Ishikawa (cell line): ENCODE results near the gene LRRC36.

Experiments used
- CEBPB ChIP-seq: IDR thresholded peaks from 2 replicates; pipeline ENCODE4 v1.6.1; 2012
- CREB1 ChIP-seq: IDR thresholded peaks from 2 replicates; pipeline ENCODE4 v1.6.1; 2012; ENCODE audit warnings: low read depth
- EGR1 ChIP-seq: IDR thresholded peaks from 2 replicates; pipeline ENCODE4 v1.6.1; 2012
- EP300 ChIP-seq: IDR thresholded peaks from 2 replicates; pipeline ENCODE4 v1.6.1; 2012; ENCODE audit warnings: borderline replicate concordance
- FOXM1 ChIP-seq: IDR thresholded peaks from 2 replicates; pipeline ENCODE4 v1.6.1; 2012; ENCODE audit warnings: low read depth, borderline replicate concordance
- MAX ChIP-seq: IDR thresholded peaks from 2 replicates; pipeline ENCODE4 v1.6.1; 2012
- NFIC ChIP-seq: IDR thresholded peaks from 2 replicates; pipeline ENCODE4 v1.6.1; 2012
- RAD21 ChIP-seq: IDR thresholded peaks from 2 replicates; pipeline ENCODE4 v1.6.1; 2012; ENCODE audit warnings: low read depth
- TAF1 ChIP-seq: IDR thresholded peaks from 2 replicates; pipeline ENCODE4 v1.6.1; 2012; ENCODE audit warnings: low read depth, mild to moderate bottlenecking
- TCF12 ChIP-seq: IDR thresholded peaks from 2 replicates; pipeline ENCODE4 v1.6.1; 2012; ENCODE audit warnings: low read depth
- TEAD4 ChIP-seq: IDR thresholded peaks from 2 replicates; pipeline ENCODE4 v1.6.1; 2012
- USF1 ChIP-seq: IDR thresholded peaks from 2 replicates; pipeline ENCODE4 v1.6.1; 2012
- YY1 ChIP-seq: IDR thresholded peaks from 2 replicates; pipeline ENCODE4 v1.6.1; 2012; ENCODE audit warnings: low read depth
- ZBTB7A ChIP-seq: IDR thresholded peaks from 2 replicates; pipeline ENCODE4 v1.6.1; 2012; ENCODE audit warnings: low read depth
- TF ChIP-seq, protein P1 (sequence below): IDR thresholded peaks from 2 replicates; pipeline ENCODE4 v1.6.1; 2012; ENCODE audit warnings: low read depth, mild to moderate bottlenecking

Gene LRRC36

DNA sequence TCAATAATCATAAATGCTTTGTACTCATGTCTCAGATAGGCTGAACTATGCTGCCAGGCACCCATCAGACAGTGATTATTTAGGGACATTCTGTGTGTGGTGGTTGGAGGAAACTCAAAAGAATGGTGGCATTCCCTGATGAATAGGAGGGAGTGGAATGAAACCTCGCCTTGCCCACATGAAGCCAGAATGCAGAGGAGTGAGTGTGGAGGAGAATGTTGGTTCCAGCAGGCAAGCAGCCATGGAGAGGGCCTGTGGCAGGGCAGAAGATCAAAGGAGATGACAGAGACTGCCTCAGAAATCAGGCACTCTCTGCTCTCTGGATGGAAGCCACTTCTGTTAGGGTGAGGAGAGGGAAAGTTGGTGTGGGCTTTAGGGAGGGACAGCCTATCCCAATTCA lies 22.6 kb upstream of the LRRC36 start:
- TF ChIP-seq MAX, result no peak
- TF ChIP-seq TEAD4, result no peak
- TF ChIP-seq ZBTB7A, result no peak
- no peak for TF ChIP-seq TCF12
- no peak for TF ChIP-seq USF1
- no peak for TF ChIP-seq EP300
- no peak for TF ChIP-seq RAD21
- TF ChIP-seq, protein P1, sequence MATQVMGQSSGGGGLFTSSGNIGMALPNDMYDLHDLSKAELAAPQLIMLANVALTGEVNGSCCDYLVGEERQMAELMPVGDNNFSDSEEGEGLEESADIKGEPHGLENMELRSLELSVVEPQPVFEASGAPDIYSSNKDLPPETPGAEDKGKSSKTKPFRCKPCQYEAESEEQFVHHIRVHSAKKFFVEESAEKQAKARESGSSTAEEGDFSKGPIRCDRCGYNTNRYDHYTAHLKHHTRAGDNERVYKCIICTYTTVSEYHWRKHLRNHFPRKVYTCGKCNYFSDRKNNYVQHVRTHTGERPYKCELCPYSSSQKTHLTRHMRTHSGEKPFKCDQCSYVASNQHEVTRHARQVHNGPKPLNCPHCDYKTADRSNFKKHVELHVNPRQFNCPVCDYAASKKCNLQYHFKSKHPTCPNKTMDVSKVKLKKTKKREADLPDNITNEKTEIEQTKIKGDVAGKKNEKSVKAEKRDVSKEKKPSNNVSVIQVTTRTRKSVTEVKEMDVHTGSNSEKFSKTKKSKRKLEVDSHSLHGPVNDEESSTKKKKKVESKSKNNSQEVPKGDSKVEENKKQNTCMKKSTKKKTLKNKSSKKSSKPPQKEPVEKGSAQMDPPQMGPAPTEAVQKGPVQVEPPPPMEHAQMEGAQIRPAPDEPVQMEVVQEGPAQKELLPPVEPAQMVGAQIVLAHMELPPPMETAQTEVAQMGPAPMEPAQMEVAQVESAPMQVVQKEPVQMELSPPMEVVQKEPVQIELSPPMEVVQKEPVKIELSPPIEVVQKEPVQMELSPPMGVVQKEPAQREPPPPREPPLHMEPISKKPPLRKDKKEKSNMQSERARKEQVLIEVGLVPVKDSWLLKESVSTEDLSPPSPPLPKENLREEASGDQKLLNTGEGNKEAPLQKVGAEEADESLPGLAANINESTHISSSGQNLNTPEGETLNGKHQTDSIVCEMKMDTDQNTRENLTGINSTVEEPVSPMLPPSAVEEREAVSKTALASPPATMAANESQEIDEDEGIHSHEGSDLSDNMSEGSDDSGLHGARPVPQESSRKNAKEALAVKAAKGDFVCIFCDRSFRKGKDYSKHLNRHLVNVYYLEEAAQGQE, result no peak
- no peak for TF ChIP-seq TAF1
- no peak for TF ChIP-seq NFIC
- no peak for TF ChIP-seq EGR1

GRCh38 chr16:67305216-67306071 lies 21.2 kb upstream of the LRRC36 start:
- no peak for TF ChIP-seq EP300
- no peak for TF ChIP-seq EGR1
- no peak for TF ChIP-seq NFIC
- TF ChIP-seq CREB1, result no peak

DNA sequence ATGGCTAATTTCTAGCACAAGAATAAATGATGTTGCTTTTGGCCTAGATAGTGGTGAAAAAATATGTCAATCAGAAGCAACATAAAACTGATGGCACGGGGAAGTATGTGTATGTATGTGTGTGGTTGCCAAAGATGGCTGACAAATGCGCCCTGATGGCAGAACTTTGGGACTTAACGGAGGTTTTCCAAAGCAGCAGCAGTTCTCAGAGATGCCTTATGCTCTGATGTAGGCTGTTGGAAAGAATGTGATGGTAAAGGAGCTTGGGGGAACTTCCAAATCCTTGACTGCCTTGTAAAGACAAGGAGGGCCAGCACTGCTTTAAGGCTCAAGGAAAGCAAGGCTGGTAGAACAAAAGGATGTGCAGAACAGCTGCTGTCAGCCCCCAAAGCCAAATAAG lies 16.1 kb upstream of the LRRC36 start:
- no peak for TF ChIP-seq YY1
- TF ChIP-seq CEBPB, result no peak
- no peak for TF ChIP-seq RAD21
- TF ChIP-seq, protein P1, result no peak
- no peak for TF ChIP-seq TAF1
- TF ChIP-seq ZBTB7A, result no peak
- no peak for TF ChIP-seq TEAD4
- TF ChIP-seq EGR1, result no peak
- no peak for TF ChIP-seq FOXM1
- no peak for TF ChIP-seq NFIC

DNA sequence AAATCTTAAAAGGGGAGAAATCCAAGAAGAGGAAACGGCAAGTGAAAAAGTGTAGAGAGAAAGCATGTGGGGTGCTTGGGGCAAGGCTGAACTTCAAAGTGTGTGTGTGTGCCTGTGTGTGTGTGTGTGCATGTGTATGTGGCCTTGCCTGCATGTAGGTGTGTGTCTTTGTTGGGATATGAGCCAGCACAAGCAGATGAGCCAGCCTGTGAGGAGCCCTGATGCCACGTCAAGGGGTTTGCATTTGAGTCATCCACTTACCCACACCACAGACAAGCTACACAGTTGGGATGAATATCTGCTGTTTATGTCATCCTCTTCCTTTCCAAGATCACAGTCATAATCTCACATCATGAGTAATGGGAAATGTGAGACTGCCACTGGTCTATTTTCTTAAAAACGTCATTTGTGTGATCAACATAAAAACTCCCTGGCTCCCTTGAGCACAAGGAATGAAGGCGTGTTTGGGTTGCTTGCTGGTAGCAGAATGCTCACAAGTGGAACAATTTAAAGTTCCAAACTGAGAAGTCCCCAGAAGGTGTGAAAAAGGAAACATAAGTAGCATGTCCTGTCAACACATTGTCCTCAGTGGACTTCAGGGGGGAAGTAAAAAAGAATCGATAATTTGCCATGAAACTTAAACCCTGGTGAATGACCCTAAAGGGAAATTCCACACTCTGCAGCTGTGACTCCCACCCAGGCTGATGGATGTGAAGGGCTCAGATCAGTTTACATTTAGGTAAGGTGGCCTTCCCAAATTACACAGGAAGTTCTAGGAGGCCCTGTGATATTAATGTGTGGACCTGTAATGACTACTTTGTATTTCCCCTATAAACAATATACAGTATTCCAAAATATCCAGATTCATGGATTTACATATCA lies 14.8 kb upstream of the LRRC36 start:
- TF ChIP-seq YY1, result no peak
- peak; percentile 16; the same call in 1 of the 2 replicates for TF ChIP-seq TEAD4
- 0 out of 2 replicates have a peak, but pooled peaks have one; percentile 20 for TF ChIP-seq TCF12
- TF ChIP-seq NFIC, result peak; percentile 23; the same call in 1 of the 2 replicates
- TF ChIP-seq CREB1, result peak; percentile 56
- TF ChIP-seq FOXM1, result no peak
- TF ChIP-seq ZBTB7A, result no peak
- no peak for TF ChIP-seq TAF1
- TF ChIP-seq, protein P1, result no peak
- TF ChIP-seq CEBPB, result no peak
- peak; percentile 23; the same call in 1 of the 2 replicates for TF ChIP-seq EP300
